ENCODE data around the gene ZNF197.

DNA sequence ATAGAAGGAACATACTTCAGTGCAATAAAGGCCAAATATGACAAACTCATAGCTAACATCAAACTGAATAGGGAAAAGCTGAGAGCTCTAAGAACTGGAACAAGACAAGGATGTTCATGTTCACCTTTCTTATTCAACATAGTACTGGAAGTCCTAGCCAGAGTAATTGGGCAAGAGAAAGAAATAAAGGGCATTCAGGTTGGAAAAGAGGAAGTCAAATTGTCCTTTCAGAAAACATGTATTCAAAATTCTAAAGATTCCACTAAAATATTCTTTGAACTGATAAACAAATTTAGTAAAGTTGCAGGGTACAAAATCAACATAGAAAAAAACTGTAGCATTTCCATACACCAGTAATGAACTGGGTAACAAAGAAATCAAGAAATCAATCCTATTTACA lies 12.2 kb upstream of the ZNF197 start:
- no peak for TF ChIP-seq POLR2A (IDR thresholded peaks at IDR 0.05)
- TF ChIP-seq, protein P1, sequence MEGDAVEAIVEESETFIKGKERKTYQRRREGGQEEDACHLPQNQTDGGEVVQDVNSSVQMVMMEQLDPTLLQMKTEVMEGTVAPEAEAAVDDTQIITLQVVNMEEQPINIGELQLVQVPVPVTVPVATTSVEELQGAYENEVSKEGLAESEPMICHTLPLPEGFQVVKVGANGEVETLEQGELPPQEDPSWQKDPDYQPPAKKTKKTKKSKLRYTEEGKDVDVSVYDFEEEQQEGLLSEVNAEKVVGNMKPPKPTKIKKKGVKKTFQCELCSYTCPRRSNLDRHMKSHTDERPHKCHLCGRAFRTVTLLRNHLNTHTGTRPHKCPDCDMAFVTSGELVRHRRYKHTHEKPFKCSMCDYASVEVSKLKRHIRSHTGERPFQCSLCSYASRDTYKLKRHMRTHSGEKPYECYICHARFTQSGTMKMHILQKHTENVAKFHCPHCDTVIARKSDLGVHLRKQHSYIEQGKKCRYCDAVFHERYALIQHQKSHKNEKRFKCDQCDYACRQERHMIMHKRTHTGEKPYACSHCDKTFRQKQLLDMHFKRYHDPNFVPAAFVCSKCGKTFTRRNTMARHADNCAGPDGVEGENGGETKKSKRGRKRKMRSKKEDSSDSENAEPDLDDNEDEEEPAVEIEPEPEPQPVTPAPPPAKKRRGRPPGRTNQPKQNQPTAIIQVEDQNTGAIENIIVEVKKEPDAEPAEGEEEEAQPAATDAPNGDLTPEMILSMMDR (IDR thresholded peaks at IDR 0.05) = no peak

All from lower leg skin (tissue), 3 donors.